HEK293 (cell line): ENCODE data around the gene PHKB.

Experiments used
- CTCF ChIA-PET: fragments of 350-600 bp; formaldehyde crosslinking; extraction: SDS; loops from one replicate; lab custom pipeline; 2021; ENCODE audit warnings: antibody characterized with exemption; lab: Yijun Ruan, JAX
- POLR2A ChIA-PET: fragments of 300-600 bp; formaldehyde crosslinking; extraction: SDS; loops from one replicate; lab custom pipeline; 2020; ENCODE audit warnings: antibody characterized with exemption, inconsistent platforms; lab: Yijun Ruan, JAX
- H3K27ac ChIP-seq: fragments of 200-500 bp; sonication (Bioruptor generic); 2 replicates; pipeline ENCODE4 v1.5.1; 2014; ENCODE audit warnings: low read depth, low read length, control low read depth, inconsistent platforms; ENCODE audit errors: extremely low read depth
- H3K36me3 ChIP-seq, 2 experiments: fragments of 200-500 bp in 1 of 2; sonication (Bioruptor generic) in 1 of 2; 1 replicate in 1 of 2; 2 replicates in 1 of 2; pipeline ENCODE4 v1.5.1; 2014 to 2017; ENCODE audit warnings: inconsistent platforms in 2 of 2, low read length in 2 of 2; ENCODE audit not compliant: control insufficient read depth in 2 of 2, insufficient read depth in 1 of 2
- H3K4me1 ChIP-seq: fragments of 200-500 bp; sonication (Bioruptor generic); 2 replicates; pipeline ENCODE4 v1.5.1; 2014; ENCODE audit warnings: mild to moderate bottlenecking, low read length, inconsistent platforms; ENCODE audit not compliant: control insufficient read depth, insufficient read depth
- H3K4me3 ChIP-seq: 2 replicates; pipeline ENCODE4 v1.5.1; 2011; ENCODE audit warnings: low read depth, mild to moderate bottlenecking, control low read depth, low read length, moderate library complexity
- H3K9me3 ChIP-seq: fragments of 200-500 bp; sonication (Bioruptor generic); 2 replicates; pipeline ENCODE4 v1.5.1; 2014; ENCODE audit warnings: low read depth, low read length, inconsistent platforms; ENCODE audit not compliant: control insufficient read depth, insufficient read depth
- GLIS2 ChIP-seq: fragments of 450-650 bp; formaldehyde crosslinking; IDR thresholded peaks from 2 replicates; pipeline ENCODE4 v1.5.1; 2016; ENCODE audit warnings: missing biosample characterization, missing genetic modification characterization
- HOXA7 ChIP-seq: sonication (generic); formaldehyde crosslinking; IDR thresholded peaks from 2 replicates; pipeline ENCODE4 v1.8.1; 2022; ENCODE audit warnings: missing genetic modification reagents, borderline replicate concordance
- SP2 ChIP-seq: fragments of 450-650 bp; formaldehyde crosslinking; IDR thresholded peaks from 2 replicates; pipeline ENCODE4 v1.5.1; 2016; ENCODE audit warnings: missing biosample characterization, missing genetic modification characterization
- YY1 ChIP-seq: fragments of 450-650 bp; formaldehyde crosslinking; IDR thresholded peaks from 2 replicates; pipeline ENCODE4 v1.5.1; 2018; ENCODE audit warnings: missing biosample characterization, missing genetic modification characterization
- ZBTB1 ChIP-seq: fragments of 450-650 bp; formaldehyde crosslinking; IDR thresholded peaks from 2 replicates; pipeline ENCODE4 v1.5.1; 2016; ENCODE audit warnings: missing biosample characterization, missing genetic modification characterization
- ZBTB21 ChIP-seq: fragments of 450-650 bp; formaldehyde crosslinking; IDR thresholded peaks from 2 replicates; pipeline ENCODE4 v1.5.1; 2017; ENCODE audit warnings: missing biosample characterization, missing genetic modification characterization
- ZEB2 ChIP-seq: fragments of 450-650 bp; formaldehyde crosslinking; IDR thresholded peaks from 2 replicates; pipeline ENCODE4 v1.5.1; 2016; ENCODE audit warnings: missing biosample characterization, missing genetic modification characterization
- ZFHX2 ChIP-seq: fragments of 450-650 bp; formaldehyde crosslinking; conservative IDR thresholded peaks from 2 replicates; pipeline ENCODE4 v1.5.1; 2016; ENCODE audit warnings: missing biosample characterization, missing genetic modification characterization
- ZNF133 ChIP-seq: fragments of 450-650 bp; formaldehyde crosslinking; IDR thresholded peaks from 2 replicates; pipeline ENCODE4 v1.5.1; 2016; ENCODE audit warnings: missing biosample characterization, missing genetic modification characterization
- ZNF138 ChIP-seq: fragments of 450-650 bp; formaldehyde crosslinking; IDR thresholded peaks from 2 replicates; pipeline ENCODE4 v1.5.1; 2016; ENCODE audit warnings: missing biosample characterization, missing genetic modification characterization, borderline replicate concordance
- ZNF16 ChIP-seq: fragments of 450-650 bp; formaldehyde crosslinking; IDR thresholded peaks from 2 replicates; pipeline ENCODE4 v1.5.1; 2016; ENCODE audit warnings: low read depth, missing biosample characterization, missing genetic modification characterization
- ZNF214 ChIP-seq: fragments of 450-650 bp; formaldehyde crosslinking; IDR thresholded peaks from 2 replicates; pipeline ENCODE4 v1.5.1; 2017; ENCODE audit warnings: missing biosample characterization, mild to moderate bottlenecking, missing genetic modification characterization, borderline replicate concordance
- ZNF223 ChIP-seq: fragments of 450-650 bp; formaldehyde crosslinking; IDR thresholded peaks from 2 replicates; pipeline ENCODE4 v1.5.1; 2016; ENCODE audit warnings: missing biosample characterization, missing genetic modification characterization
- ZNF394 ChIP-seq: fragments of 450-650 bp; formaldehyde crosslinking; IDR thresholded peaks from 2 replicates; pipeline ENCODE4 v1.5.1; 2016; ENCODE audit warnings: missing biosample characterization, missing genetic modification characterization, mild to moderate bottlenecking, moderate library complexity, borderline replicate concordance
- ZNF473 ChIP-seq: fragments of 450-650 bp; formaldehyde crosslinking; IDR thresholded peaks from 2 replicates; pipeline ENCODE4 v1.5.1; 2017; ENCODE audit warnings: missing biosample characterization, missing genetic modification characterization
- ZNF510 ChIP-seq: fragments of 450-650 bp; formaldehyde crosslinking; IDR thresholded peaks from 2 replicates; pipeline ENCODE4 v1.5.1; 2018; ENCODE audit warnings: mild to moderate bottlenecking, missing genetic modification characterization, missing biosample characterization; ENCODE audit not compliant: insufficient replicate concordance
- ZNF514 ChIP-seq: fragments of 450-650 bp; formaldehyde crosslinking; IDR thresholded peaks from 2 replicates; pipeline ENCODE4 v1.5.1; 2016; ENCODE audit warnings: missing biosample characterization, missing genetic modification characterization
- ZNF571 ChIP-seq: fragments of 450-650 bp; formaldehyde crosslinking; IDR thresholded peaks from 2 replicates; pipeline ENCODE4 v1.5.0; 2017; ENCODE audit warnings: missing biosample characterization, missing genetic modification characterization
- ZNF677 ChIP-seq: fragments of 450-650 bp; IDR thresholded peaks from 2 replicates; pipeline ENCODE4 v1.5.0; 2018; ENCODE audit warnings: missing biosample characterization, mild to moderate bottlenecking, missing genetic modification characterization, moderate library complexity
- ZNF768 ChIP-seq: fragments of 450-650 bp; formaldehyde crosslinking; IDR thresholded peaks from 2 replicates; pipeline ENCODE4 v1.5.1; 2018; ENCODE audit warnings: missing biosample characterization, mild to moderate bottlenecking, missing genetic modification characterization
- ZNF830 ChIP-seq: fragments of 450-650 bp; IDR thresholded peaks from 2 replicates; pipeline ENCODE4 v1.5.0; 2018; ENCODE audit warnings: missing biosample characterization, missing genetic modification characterization, low read depth, mild to moderate bottlenecking, moderate library complexity
- ZXDB ChIP-seq: fragments of 450-650 bp; formaldehyde crosslinking; IDR thresholded peaks from 2 replicates; pipeline ENCODE4 v1.5.1; 2016; ENCODE audit warnings: missing biosample characterization, missing genetic modification characterization
- TF ChIP-seq, protein P1 (sequence below): fragments of 450-650 bp; formaldehyde crosslinking; IDR thresholded peaks from 2 replicates; pipeline ENCODE4 v1.5.1; 2016; ENCODE audit warnings: missing biosample characterization, missing genetic modification characterization
- TF ChIP-seq, protein P2 (sequence below): sonication (generic); formaldehyde crosslinking; IDR thresholded peaks from 2 replicates; pipeline ENCODE4 v1.8.1; 2022; ENCODE audit warnings: mild to moderate bottlenecking, moderate library complexity, missing genetic modification reagents
- TF ChIP-seq, protein P3 (sequence below): fragments of 450-650 bp; formaldehyde crosslinking; IDR thresholded peaks from 2 replicates; pipeline ENCODE4 v1.5.1; 2016; ENCODE audit warnings: missing biosample characterization, missing genetic modification characterization

Gene PHKB

DNA sequence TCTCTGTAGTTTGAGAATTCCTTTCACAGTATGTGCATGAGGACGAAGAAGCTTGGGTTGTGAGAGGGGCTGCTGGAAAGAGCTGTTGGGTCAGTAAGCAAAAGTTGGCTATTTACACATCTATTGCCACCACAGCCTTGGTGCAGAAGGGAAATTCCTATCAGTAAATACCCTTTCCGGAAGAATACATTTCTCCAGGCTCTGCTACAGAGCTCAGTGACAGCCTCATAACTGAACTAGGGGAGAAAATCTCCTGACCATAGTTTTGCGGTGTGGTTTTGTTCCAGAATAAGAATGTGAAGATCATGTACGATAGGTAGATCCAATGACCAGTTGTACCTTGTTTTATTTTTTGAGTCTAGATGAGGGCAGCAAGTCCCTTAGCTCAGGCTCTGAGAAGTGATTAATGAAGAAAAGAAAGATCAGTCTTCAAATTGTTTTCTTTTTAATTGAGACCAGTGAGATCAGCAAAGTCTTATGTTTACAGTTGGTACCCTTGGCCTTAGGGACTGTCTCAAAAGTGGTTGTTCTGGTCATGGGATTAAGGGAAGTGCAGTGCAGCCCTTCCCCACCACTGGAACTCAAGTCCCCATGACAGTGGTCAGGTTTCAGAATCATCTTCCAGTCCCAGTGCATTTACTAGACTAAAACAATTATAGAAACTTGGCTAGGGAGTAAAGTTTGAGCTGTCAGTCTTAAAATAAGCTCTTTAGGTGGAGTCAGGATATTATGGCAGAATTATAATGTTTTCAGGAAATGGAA, 123.5 kb downstream of the PHKB start:
- TF ChIP-seq ZNF394 (tag by site-specific recombination) (no peak), ZFHX2 (tag by site-specific recombination) (no peak), YY1 (tag by site-specific recombination) (no peak), ZEB2 (tag by site-specific recombination) (no peak), ZNF16 (tag by site-specific recombination) (no peak), ZNF677 (tag by site-specific recombination) (no peak), ZBTB21 (tag by site-specific recombination) (no peak), ZNF510 (tag by site-specific recombination) (no peak), ZNF768 (no peak), ZNF514 (tag by site-specific recombination) (no peak)
- TF ChIP-seq, protein P1, sequence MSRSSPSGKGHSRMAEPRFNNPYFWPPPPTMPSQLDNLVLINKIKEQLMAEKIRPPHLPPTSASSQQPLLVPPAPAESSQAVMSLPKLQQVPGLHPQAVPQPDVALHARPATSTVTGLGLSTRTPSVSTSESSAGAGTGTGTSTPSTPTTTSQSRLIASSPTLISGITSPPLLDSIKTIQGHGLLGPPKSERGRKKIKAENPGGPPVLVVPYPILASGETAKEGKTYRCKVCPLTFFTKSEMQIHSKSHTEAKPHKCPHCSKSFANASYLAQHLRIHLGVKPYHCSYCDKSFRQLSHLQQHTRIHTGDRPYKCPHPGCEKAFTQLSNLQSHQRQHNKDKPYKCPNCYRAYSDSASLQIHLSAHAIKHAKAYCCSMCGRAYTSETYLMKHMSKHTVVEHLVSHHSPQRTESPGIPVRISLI (tag by site-specific recombination) = no peak
- no peak overlapping the region for H3K27ac ChIP-seq
- ChIA-PET POLR2A (no interaction called here), CTCF (no interaction called here)
- no peaks in the 10 kb centered on the region for H3K4me1 ChIP-seq
- H3K36me3 ChIP-seq = peaks cover 0 to 7% of the 10 kb centered on the region in 2 experiments; a peak in 2 of 3 replicates
- no peak overlapping the region for H3K4me3 ChIP-seq
- no peaks in the 10 kb centered on the region for H3K9me3 ChIP-seq

DNA sequence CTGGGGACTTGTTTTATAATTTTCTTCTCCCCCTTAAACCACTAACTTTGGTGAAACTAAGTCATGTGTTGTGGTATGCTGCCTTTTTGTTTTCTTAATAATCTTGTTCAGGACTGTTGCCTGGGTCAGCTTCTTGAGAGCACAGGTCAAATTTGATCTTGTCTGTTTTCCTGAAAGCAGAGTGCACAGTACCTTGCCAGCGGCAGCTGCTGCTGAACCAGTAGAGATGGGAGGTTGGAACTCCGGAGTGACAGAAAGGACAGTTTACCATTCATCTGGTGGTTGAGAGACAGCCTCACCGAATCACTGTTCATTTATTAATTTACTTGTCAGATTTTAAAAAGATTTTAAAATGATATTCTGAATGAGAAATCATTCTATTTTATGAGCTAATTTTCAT, 125.0 kb downstream of the PHKB start:
- Histone ChIP-seq H3K27ac (no peak overlapping the region), H3K9me3 (no peaks in the 10 kb centered on the region)
- TF ChIP-seq ZNF133 (no peak), ZXDB (tag by site-specific recombination) (no peak), ZNF830 (tag by site-specific recombination) (no peak), ZNF571 (tag by site-specific recombination) (no peak), HOXA7 (CRISPR knock-in tag) (no peak), ZNF138 (tag by site-specific recombination) (no peak)
- TF ChIP-seq, protein P2, sequence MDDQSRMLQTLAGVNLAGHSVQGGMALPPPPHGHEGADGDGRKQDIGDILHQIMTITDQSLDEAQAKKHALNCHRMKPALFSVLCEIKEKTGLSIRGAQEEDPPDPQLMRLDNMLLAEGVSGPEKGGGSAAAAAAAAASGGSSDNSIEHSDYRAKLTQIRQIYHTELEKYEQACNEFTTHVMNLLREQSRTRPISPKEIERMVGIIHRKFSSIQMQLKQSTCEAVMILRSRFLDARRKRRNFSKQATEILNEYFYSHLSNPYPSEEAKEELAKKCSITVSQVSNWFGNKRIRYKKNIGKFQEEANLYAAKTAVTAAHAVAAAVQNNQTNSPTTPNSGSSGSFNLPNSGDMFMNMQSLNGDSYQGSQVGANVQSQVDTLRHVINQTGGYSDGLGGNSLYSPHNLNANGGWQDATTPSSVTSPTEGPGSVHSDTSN (CRISPR knock-in tag) = no peak
- TF ChIP-seq, all 188 proteins: peak for 0
- ChIA-PET POLR2A (no interaction called here), CTCF (interaction anchor here (0.6 kb wide), 1 partner anchor 263 kb away, joined by 3 read pairs; no protein-coding TSS in a partner anchor)
- H3K4me3 ChIP-seq = no peak overlapping the region
- peaks cover 0 to 17% of the 10 kb centered on the region in 2 experiments; a peak in 2 of 3 replicates for H3K36me3 ChIP-seq
- H3K4me1 ChIP-seq = no peaks in the 10 kb centered on the region

DNA sequence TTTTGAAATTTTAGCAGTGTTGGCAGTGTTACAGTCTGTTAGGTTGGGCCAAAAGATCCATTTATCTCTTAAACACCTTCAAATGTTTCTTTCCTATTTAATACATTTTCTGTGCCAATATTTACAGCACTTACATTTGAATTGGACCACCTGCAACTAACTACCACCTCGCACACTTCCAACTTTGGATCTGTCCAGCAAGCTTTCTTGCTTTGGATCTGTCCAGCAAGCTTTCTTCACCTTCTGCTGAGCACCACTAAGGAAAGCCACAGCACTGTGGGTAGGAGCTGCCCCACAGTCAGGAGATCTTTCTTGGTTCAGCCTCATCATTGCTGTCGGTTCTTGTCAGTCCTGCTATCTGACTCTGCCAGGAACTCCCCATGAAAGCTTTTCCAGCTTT, 129.3 kb downstream of the PHKB start:
- ChIA-PET POLR2A (no interaction called here), CTCF (interaction anchor here (0.6 to 1.1 kb wide), 2 partner anchors 11 to 12 kb away, joined by 3 read pairs; no protein-coding TSS in a partner anchor)
- Histone ChIP-seq H3K4me1 (no peaks in the 10 kb centered on the region), H3K9me3 (no peaks in the 10 kb centered on the region), H3K27ac (no peak overlapping the region), H3K36me3 (peaks cover 0 to 32% of the 10 kb centered on the region in 2 experiments; a peak in 2 of 3 replicates), H3K4me3 (no peak overlapping the region)
- TF ChIP-seq, protein P3, sequence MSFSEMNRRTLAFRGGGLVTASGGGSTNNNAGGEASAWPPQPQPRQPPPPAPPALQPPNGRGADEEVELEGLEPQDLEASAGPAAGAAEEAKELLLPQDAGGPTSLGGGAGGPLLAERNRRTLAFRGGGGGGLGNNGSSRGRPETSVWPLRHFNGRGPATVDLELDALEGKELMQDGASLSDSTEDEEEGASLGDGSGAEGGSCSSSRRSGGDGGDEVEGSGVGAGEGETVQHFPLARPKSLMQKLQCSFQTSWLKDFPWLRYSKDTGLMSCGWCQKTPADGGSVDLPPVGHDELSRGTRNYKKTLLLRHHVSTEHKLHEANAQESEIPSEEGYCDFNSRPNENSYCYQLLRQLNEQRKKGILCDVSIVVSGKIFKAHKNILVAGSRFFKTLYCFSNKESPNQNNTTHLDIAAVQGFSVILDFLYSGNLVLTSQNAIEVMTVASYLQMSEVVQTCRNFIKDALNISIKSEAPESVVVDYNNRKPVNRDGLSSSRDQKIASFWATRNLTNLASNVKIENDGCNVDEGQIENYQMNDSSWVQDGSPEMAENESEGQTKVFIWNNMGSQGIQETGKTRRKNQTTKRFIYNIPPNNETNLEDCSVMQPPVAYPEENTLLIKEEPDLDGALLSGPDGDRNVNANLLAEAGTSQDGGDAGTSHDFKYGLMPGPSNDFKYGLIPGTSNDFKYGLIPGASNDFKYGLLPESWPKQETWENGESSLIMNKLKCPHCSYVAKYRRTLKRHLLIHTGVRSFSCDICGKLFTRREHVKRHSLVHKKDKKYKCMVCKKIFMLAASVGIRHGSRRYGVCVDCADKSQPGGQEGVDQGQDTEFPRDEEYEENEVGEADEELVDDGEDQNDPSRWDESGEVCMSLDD (tag by site-specific recombination) = no peak
- TF ChIP-seq SP2 (tag by site-specific recombination) (no peak), ZNF223 (tag by site-specific recombination) (no peak), ZBTB1 (tag by site-specific recombination) (no peak), ZNF768 (no peak), ZNF473 (tag by site-specific recombination) (no peak), GLIS2 (tag by site-specific recombination) (no peak), ZNF214 (no peak)
